NCI-H524 treated with DMSO at 0.1 percent for 48 hours (cell line): ENCODE data around the gene FCMR.
"Not testable (repeated sequence)": the region's sequence is repeated elsewhere in the genome, so short reads cannot be mapped to it uniquely, and the experiment has no call there.

Source experiments
- DNase-seq: peaks from one replicate; lab custom pipeline; 2025; lab: John Stamatoyannopoulos, UW

Gene FCMR

DNA sequence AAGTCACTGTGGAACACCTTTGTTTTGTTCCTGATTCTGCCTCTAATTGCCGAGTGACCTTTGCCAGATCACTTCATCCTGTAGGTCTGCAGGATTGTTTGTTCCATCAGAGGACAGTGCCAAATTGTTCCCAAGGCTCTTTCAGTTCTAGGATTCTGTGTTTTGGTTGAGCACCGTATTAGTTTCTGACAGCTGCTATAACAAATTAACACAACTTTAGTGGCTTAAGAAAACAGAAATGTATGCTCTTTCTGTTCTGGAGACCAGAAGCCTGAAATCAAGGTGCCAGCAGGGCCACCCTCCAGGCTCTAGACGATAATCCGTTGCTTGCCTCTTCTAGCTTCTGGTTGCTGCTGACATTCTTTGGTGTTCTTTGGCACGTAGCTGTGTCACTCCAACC, 27.9 kb upstream of the FCMR start:
- DNase-seq, result no peak

DNA sequence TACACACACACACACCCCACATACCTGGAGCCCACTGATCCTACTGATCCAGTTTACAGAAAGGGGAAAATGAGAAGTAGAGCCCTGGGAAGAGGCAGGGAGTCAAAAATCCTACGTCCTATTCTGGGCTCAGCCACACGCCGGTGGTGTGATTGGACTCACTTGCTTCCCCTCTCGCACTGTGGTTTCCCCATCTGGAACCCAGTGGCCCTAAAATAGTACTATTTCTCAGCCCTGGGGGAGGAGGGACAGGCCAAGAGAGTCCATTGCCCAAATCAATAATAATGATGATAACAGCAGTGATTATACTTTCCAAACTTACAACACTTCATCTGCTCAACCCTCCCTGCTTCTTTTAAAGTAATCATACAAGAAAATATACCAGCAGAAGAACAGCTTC, 27.5 kb upstream of the FCMR start:
- DNase-seq, result no peak

DNA sequence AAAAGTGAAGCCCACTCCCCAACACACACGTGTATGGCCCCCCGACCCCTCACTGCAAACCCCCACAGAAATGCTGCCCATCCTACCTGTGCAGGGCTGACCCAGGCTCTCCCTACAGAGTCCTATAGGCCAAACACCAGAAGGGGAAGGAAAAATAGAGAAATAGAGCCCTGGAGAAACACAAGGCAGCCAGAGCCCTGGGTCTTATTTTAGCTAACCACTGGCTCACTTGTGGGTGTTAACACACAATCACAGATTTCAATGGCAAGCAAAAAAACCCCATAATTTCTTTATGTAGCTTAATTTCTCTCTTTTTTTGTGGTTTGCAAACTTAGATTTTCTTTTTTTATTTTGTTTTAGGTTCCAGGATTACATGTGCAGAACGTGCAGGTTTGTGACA, 25.5 kb upstream of the FCMR start:
- DNase-seq, result no peak

DNA sequence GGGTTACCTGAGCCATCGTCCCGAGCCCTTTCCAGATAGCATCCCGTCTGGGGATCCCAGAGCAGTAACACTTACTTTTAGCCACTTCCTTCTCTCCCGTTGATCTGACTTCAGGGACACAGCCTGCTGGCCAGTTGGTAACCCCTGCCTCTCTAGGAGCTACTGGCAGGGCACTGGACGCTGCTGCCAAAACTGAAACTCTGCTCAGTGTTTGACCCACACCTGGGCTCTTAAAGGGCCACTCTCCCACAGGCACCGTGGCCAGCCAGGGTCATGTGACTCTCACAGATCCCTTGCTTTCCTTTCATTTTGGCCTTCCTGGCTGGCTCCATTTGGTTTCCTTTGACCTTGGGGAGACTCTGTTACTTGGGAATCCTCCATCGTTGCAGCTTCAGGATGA, 24.5 kb upstream of the FCMR start, which contains the start of gene PIGR:
Gene PIGR (minus strand): TSS at position 206 of the 400 bp plus-strand sequence. CDS start 5,935 bp downstream, outside the sequence.
- DNase-seq, result no peak

DNA sequence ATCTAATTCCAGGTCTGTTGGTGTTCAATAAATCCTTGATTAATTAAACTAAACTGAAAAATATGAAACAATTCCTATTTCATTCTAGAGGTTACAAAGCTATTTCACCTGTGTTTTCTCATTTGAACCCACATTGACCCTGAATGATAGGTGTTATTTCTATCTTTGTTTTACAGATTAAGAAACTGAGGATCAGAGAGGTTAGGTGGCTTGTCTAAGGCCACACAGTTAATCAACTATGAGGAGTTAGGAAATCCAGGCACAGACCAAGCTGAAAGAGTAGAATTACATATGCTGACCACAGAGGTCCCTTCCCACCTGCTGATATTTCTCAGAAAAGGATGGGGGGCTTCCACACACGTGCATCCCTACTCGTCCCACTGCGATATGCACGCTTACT, 24.0 kb upstream of the FCMR start:
- no peak for DNase-seq

DNA sequence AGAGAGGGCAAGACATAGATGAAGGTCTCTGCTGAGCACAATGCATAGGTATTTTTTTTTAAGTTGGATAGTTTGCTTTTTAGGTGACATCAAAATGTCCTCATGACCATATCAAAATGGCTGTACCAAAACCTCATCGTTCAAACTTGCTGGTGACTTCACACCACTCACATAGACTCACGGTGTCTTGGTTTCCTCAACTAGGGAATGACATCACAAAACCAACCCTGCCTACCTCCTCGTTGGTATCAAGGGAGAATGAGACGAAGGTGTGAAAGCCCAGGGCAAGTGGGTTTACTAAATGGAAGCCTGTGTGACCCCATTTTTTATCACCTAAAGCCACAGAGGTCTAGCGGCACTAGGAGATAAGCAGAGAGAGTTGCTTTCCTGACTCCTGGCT, 23.0 kb upstream of the FCMR start:
- no peak for DNase-seq

DNA sequence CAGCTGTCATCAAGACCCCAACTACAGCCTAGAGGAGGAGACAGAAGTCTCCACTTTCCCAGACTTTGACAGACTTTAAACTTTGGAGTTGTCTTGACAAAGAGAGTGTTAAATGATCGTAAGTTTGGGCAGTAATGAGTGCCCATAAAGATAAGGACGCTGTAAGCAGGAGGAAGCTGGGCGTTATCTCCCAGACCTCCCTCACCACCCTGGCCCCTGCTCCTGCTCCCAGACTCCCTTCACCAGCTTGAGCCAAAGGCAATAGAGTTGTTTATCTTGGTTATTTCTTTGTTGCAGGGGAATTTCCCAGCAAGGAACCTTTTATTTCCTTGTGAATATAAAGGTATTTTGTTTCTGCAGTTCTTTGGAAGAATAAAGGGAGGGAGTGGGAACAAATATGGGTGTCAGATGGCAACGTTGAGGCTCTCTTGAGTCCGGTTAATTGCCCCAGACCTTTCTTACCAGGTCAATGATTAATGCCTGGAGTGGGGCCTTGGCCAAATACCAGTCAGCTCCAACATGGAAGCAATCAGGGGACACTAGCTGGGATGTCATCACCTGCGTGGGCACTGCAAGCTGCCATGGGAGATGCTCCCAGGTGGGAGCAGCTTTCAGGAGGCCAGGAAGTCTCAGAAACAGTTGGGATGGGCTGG, 20.2 kb upstream of the FCMR start:
- no peak for DNase-seq

DNA sequence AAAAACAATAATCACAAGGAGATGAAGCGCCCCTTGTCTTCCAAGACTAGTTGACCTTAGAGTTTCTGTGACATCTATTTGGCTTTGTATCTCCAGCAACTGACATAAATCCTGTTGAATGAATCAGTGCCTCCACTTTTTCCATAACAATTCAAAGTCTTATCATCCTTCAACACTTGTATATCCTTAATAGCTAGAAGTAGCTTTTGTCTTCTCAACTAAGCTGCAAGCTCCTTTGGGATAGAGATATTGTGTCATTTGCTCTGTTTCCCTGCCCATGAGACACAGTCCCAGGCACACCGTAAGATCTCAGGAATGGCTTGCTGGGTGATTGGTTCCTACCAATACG, 18.8 kb upstream of the FCMR start:
- no peak for DNase-seq

DNA sequence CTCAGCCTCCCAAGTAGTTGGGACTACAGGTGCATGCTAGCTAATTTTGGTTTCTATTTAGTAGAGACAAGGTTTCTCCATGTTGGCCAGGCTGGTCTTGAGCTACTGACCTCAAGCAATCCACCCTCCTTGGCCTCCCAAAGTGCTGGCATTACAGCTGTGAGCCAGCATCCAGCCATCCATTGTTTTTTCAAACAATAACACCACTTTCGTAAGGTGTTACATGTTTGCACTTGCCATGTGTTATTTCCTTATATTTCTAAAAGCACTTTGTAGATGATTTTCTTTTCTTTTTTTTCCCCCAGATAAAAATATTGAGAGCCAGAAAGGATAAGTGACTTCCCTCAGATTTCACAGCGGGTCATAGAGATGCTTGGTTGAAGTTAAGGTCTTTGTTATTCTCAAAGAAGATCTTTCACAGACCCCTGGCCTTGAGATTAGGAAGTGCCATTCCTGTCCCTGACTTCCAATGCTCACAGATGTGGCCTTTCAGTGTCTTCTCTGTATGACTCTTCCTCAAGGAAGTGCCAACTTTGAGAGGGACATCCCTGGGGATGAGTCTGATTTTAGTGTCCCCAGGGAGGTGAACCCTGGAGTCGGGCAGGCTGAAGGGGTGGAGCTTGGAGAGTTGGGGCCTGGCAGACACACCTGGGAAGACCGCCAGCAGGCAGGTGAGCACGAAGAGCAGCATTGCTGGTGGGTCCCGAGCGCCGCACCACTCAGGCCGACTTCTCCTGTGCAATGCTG, 18.3 kb upstream of the FCMR start:
- no peak for DNase-seq

DNA sequence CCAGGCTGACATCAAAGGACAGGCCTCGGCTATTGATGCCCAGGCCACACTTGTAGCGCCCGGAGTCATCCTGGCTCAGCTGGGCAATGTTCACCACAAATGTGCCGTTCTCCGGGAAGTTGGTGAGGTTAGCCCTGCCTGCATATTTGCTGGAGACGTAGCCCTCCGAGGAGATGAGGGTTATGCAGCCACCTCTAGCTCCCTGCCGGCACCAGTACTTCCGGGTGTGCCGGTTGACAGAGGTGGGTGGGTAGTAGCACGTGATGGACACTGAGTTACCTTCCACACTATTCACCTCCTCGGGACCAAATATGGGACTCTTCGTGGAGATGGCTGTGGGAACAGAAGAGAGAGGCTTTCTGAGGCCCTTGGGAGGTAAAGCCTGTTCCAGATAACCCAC, 17.4 kb upstream of the FCMR start:
- DNase-seq, result no peak

DNA sequence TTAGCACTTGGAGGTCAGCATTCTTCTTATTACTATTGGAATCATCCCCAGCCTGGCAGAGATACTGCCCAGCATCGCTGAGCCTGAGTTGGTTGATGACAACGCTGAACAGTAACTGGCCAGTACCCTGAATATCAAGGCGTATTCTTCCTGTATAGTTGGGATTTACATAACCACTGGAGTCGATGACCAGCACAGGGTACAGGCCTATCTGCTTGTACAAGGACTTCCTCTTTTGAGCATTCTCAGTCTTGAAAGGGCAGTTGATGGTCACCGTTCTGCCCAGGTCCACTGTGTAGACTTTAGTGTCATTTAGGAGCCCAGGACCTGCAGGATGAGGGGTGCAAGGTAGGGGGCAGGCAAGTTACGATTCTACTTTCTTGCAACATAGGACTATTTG, 15.7 kb upstream of the FCMR start:
- DNase-seq, result no peak

DNA sequence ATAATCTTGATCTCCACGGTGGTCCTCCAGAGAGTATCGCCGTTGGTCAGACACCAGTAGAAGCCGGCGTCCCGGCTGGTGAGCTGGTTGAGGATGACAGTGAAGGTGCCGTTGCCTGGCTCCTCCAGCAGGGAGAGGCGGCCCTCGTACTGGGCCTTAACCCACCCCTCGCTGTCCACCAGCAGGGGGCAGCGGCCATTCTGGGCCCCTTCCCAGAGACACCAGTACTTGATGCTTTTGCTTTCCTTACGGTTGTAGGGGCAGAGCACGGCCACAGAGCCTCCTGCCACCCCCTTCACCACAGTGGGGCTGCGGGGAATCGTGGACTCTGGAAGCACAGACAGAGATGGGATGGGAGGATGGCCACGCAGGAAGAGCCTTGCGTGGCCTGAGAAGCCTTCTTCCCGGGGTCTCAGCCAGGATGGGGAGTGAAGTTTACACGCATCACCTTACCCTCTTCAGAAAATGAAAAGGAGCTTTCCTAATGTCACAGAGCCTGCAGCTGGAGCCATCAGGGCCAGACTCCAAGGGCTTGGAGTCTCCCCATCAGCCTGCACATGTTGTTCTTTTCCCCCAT, 13.8 kb upstream of the FCMR start:
- DNase-seq, result no peak

DNA sequence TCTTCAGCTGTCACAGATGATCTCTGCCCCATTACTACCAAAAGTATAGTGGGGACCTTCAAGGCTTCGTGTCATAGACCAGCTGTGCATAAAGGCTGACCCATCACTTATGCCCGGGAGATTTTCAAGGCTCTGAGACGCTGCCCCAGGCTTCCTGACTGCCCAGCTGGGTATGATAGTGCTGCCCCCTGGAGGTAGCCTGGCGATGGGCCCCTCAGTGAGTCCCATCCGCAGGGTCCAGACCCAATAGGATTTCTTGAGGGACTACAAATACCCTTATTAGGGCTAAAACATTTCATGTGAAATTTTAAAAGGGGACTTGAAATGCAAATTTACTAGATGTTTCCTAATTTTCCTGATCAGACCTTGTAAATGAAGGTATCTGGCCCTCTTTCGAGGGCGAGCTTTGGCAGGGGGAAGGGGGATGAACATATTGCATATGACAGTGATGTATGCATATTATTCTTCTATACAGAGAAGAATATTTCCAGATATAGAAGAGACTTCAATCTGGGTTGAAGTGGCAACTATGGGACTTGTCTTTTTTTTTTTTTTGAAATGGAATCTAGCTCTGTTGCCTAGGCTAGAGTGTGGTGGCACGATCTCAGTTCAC, 11.7 kb upstream of the FCMR start:
- DNase-seq, result no peak

DNA sequence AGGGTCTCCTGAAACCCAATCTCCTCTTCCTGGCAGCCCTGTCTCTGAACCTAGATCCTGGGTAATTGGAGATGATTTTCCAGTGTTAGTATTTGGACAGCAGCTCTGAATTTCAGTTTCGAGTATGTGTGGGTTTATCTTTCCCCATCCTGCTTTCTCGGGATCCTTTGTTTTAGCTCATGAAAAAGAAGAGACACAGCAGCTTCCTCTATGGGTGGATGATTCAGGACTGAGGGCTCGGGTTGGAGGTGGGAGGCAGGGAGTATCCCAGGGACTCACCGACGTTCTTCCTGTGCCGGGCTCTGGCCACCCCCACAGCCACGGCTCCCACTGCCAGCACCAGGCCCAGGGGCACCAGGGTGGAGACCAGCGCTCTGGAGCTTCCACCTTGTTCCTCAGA, 10.4 kb upstream of the FCMR start:
- no peak for DNase-seq

DNA sequence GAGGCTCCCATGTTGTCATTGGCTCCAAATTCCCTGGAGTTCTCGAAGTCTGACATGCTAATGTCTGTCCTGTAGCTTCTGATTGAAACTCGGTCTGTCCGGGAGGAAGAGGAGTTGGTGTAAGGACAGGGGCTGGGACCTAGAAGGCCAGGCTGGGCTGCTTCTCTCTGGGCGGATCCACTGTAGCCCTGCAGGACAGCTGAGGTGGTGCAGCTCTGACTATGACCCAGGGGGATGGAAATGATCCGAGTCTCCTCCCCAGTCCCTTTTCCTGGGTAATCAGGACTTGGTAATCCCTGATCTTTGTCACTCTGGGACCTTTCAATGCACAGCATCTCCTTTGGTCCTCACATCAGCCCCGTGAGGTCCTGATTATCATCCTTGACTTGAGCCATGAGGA, 10.0 kb upstream of the FCMR start:
- no peak for DNase-seq

DNA sequence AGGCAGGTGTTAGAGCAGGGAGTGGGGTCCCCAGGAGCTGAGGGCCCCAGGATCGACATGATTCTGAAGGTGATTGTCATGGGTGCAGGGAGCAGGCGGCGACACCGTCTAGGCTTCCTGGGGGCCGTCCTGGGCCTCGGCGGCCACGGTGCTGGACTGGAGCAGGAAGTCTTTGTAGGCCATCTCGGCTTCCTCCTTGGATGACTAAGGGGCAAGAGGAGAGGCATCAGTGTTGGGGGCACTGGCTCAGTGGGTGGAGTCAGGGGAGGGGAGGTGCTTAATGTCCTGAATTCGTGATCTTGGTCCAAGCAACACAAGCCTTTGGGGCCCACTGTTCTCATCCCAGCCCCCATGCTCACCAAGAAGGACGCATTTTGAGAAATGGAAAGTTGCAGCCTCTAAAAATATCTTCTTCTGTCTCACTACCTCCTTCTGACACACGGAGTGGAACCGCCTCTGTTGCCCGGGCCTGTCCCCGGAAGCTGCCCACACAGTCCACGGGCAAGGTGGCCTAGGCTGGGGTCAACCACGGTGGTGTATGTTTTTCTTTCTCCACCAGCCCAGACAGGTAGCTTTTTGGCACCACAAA, 8.6 kb upstream of the FCMR start:
- no peak for DNase-seq

DNA sequence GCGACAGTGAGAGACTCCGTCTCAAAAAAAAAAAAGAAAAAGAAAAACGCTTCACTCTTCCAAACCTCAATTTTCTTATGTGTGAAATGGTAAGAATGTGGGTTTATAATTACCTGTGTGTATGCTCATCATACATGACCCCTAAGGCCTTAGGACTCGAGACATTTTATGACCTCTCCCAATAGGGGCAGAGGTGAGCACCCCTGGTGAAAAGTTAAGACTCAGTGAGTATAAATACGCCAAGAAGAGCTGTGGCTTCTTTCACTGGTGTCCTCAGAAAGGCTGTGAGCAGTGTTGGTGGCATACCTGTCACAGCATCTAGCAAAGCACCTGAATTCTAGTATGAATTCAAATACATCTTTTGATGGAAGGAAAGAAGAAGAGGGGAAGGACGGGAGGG, 7.8 kb upstream of the FCMR start:
- no peak for DNase-seq

DNA sequence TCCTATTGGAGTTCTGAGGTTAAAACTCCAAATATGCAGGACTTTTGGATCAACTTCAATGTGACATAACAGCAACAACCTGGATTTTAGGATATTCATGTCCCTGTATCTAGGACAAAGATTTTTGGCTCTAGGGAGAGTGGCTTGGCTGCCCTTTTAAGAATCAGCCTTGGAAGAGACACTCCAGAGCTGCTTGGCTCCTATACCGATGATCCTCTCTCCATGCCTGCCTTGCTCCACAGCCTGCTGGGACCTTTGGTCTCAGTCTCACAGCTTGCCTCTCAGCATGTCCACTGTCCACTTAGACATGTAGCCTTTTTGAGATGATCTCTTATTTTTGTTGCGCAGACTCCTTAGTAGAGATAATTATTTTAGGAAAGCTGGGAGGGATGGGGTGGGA, 4.5 kb upstream of the FCMR start:
- DNase-seq, result no peak

DNA sequence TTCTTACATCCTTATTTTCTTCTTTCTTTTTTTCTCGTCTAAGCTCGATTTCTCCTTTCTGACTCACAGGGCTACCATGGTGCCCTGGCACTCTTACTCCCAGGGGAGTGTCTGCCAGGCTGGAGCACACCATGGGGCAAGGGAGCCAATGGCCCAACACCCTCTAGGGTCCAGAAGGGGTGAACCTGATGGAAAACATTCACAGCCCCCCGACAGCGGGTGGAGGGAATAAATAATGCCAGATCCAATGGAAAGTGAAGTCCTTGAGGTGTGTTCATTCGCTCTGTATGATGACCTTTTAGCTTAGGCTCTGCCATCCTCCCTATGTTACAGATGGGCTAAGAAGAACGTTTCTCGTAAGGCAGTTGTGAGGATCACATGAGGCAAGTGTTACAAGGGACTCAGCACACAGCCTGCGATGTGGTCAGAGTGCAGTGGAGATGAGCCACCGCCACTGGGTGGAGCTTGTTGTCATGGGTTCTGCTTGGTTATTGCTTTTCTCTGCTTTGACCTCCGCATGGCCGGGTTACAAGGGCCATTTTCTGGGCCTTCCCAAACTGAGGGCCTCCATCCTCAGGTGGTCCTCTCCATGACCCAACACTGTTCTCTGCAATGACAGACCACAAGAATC, 3.5 kb upstream of the FCMR start:
- DNase-seq, result no peak

DNA sequence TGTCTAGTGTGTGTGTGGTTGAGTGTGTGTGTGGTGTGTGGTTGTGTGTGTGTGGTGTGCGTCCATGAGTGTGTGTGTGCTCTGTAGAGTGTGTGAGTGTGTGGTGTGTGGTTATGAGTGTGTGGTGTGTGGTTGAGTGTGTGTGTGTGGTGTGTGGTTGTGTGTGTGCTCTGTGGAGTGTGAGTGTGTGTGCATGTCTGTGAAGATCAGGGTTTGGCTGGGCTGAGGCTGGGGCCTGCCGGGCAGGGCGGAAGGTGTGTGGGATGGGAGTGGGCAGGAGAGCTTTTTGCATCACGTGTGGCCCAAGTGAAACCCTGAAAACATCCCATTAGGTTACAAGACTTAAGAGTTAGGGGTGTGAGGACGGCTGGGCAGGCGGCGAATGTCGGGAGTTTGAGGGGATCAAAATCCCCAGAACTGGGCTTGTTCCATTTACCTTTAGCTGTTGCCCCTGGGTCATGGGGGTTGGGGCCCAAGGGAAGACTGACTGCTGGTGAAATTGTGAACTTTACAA, 2.9 kb upstream of the FCMR start:
- no peak for DNase-seq

DNA sequence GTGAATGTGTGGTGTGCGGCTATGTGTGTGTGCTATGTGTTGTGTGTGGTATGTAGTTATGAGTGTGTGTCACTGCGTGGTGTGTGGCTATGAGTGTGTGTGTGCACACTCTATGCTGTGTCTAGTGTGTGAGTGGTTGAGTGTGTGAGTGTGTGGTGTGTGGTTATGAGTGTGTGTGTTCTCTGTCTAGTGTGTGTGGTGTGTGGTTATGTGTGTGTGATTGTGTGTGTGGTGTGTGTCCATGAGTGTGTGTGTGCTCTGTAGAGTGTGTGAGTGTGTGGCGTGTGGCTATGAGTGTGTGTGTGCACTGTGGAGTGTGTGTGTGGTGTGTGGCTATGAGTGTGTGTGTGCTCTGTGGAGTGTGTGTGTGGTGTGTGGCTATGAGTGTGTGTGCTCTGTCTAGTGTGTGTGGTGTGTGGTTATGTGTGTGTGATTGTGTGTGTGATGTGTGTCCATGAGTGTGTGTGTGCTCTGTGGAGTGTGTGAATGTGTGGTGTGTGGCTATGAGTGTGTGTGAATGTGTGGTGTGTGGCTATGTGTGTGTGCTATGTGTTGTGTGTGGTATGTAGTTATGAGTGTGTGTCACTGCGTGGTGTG, 2.3 kb upstream of the FCMR start:
- not testable (repeated sequence) for DNase-seq
